ENCODE results near the gene RUNX3.
"Not testable (repeated sequence)": the region's sequence is repeated elsewhere in the genome, so short reads cannot be mapped to it uniquely, and the experiment has no call there.

Gene RUNX3

DNA sequence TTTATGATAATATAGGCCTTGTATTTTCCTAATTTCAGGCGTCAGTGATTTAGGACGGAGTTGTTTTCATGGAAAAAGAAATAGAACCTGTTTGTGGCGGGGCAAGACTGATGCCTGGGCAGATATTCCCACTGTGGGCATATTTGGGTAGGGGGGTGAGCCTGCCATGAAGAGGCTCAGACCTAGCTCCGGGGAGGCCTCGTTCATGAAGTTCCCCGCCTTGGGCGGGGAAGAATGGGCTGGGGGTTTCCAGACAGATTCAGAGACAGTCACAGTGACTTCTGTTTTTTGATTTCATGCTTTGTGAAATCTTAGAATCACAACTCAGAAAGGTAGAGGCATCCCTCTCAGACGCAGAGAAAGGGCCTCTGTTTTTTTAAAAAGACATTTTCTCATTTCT is 36.1 kb downstream of the RUNX3 start:
- no peak overlapping the region for H3K4me3 ChIP-seq (replicated peaks; ENCODE audit: low read depth, low read length)
- no peak for TF ChIP-seq CTCF (IDR thresholded peaks at IDR 0.05; ENCODE audit: low read depth, low read length, missing control alignments)
- DNase-seq (ENCODE audit: extremely low read depth, low read depth) = no peak

- no peak for TF ChIP-seq CTCF (IDR thresholded peaks at IDR 0.05; ENCODE audit: low read depth, low read length, missing control alignments)
- no peak for DNase-seq (ENCODE audit: extremely low read depth, low read depth)
- H3K4me3 ChIP-seq (replicated peaks; ENCODE audit: low read depth, low read length) = no peak overlapping the region
Measured at GRCh38 chr1:24893431-24893830, 36.6 kb downstream of the RUNX3 start.

- no peak for TF ChIP-seq CTCF (IDR thresholded peaks at IDR 0.05; ENCODE audit: low read depth, low read length, missing control alignments)
- no peak overlapping the region for H3K4me3 ChIP-seq (replicated peaks; ENCODE audit: low read depth, low read length)
- DNase-seq (ENCODE audit: extremely low read depth, low read depth) = no peak
Measured at GRCh38 chr1:24892188-24893153, 37.6 kb downstream of the RUNX3 start.

DNA sequence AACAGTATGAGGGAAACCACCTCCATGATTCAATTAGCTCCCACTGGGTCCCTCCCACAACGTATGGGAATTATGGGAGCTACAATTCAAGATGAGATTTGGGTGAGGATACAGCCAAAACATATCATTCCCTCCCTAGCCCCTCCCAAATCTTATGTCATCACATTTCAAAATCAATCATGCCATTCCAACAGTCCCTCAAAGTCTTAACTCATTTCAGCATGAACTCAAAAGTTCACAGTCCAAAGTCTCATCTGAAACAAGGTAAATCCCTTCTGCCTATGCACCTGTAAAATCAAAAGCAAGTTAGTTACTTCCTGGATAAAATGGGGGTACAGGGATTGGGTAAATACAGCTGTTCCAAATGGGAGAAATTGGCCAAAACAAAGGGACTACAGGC is 38.7 kb downstream of the RUNX3 start:
- not testable (repeated sequence) for DNase-seq (ENCODE audit: extremely low read depth, low read depth); H3K4me3 ChIP-seq (replicated peaks; ENCODE audit: low read depth, low read length)

DNA sequence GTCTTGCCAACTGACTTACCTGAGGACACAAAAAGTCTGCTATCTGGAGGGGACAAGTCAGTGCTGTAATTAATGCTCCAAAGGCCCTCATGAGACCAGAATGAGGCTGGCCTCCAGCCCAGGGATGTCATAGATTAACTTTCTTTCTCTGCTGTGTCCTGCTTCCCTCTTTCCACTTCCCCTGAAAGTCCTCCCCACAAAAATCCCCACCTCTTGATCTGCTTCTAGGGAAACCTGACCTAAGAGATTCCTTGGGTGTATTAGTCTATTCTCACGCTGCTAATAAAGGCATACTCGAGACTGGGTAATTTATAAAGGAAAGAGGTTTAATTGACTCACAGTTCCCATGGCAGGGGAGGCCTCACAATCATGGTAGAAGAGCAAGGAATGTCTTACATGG is 39.2 kb downstream of the RUNX3 start:
- no peak for TF ChIP-seq CTCF (IDR thresholded peaks at IDR 0.05; ENCODE audit: low read depth, low read length, missing control alignments)
- DNase-seq (ENCODE audit: extremely low read depth, low read depth) = no peak
- H3K4me3 ChIP-seq (replicated peaks; ENCODE audit: low read depth, low read length) = no peak overlapping the region

GRCh38 chr1:24888971-24889676 is 41.0 kb downstream of the RUNX3 start:
- no peak overlapping the region for H3K4me3 ChIP-seq (replicated peaks; ENCODE audit: low read depth, low read length)
- no peak for DNase-seq (ENCODE audit: extremely low read depth, low read depth)
- TF ChIP-seq CTCF (IDR thresholded peaks at IDR 0.05; ENCODE audit: low read depth, low read length, missing control alignments) = no peak
